Muscle of back (tissue), 11 donors: ENCODE measurements around the gene PLCG2. TPM values are rescaled to one million over a fixed set of nuclear protein-coding genes. Genes with fewer than 3 reads are reported as not detected.
A peak's percentile ranks its signal among the peaks of the same experiment; 100 is the strongest.
"Not testable (repeated sequence)": the region's sequence is repeated elsewhere in the genome, so short reads cannot be mapped to it uniquely, and the experiment has no call there.

Source experiments
- DNase-seq, 3 donors: peaks; one replicate each; pipeline versions ENCODE4 v3.0.0 to v3.0.0-alpha.2; 2013
- polyA plus RNA-seq, 10 donors: library from polyadenylated mRNA; unstranded; fragments of 120-200 nt; gene quantifications; one replicate each; pipeline ENCODE4 v1.2.1, GENCODE V29; 2013; ENCODE audit not compliant: insufficient read length in 10 of 10

The PLCG2 gene
- polyA plus RNA-seq, 10 donors: 4.7 to 9.6 (median 6.9) TPM

DNA sequence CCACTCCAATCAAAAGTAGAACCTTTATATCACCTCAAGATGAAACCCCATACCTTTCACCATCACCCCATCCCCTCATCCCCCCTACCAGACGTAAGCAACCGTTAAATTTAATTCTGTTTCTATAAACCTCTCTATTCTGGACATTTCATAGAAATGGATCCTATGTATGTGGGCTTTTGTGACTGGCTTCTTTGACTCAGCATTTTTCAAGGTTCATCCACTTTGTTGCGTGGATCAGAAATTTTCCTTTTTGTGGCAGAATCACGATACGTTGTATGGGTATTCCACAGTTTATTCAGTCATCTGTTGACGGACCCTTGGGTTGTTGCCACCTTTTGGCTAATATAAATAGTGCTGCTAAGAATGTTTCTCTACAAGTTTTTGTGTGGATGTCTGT is 8.6 kb downstream of the PLCG2 start:
- DNase-seq: no peak

DNA sequence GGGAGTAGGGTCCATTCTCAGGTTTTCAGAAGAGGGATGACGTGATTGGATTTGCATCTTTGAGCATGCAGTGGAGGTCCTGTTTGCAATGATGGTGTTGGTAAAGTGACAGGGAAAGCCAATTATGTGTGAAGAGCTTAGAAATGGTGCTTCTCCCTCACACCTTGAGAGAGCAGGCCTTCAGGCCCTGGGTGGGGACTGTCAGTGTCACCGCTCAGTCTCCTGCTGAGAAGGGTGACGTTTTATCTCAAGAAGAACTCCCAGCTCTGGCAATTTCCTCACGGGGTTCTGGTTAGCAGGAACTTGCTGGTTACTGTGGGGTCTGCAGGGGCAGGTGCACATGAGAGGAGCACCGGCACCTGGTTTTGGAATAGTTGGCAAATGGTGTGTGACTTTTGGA is 11.2 kb downstream of the PLCG2 start:
- no peak for DNase-seq

GRCh38 chr16:81790830-81791435 is 11.8 kb downstream of the PLCG2 start:
- DNase-seq: no peak

GRCh38 chr16:81792828-81793227 is 13.7 kb downstream of the PLCG2 start:
- DNase-seq: no peak

DNA sequence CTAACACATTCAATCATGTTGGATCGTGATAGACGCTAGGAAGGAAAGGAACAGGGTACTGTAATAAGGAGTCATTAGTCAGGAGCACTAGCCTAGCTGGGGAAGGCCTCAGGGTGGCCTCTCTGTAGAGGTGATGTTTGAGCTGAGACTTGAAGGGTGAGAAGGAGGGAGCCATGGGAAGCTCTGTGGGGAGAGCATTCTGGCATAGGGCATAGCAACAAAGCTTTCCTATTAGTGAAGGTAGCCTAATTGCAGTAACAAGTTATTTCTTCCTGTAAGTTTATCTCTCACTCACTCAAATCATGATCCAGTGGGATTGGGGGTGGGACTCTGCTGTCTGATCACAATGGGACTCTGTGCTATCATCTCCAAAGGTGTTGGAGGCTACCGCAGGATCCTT is 16.1 kb downstream of the PLCG2 start:
- no peak for DNase-seq

- no peak for DNase-seq
These were observed 16.9 kb downstream of the PLCG2 start for GRCh38 chr16:81796035-81796434.

DNA sequence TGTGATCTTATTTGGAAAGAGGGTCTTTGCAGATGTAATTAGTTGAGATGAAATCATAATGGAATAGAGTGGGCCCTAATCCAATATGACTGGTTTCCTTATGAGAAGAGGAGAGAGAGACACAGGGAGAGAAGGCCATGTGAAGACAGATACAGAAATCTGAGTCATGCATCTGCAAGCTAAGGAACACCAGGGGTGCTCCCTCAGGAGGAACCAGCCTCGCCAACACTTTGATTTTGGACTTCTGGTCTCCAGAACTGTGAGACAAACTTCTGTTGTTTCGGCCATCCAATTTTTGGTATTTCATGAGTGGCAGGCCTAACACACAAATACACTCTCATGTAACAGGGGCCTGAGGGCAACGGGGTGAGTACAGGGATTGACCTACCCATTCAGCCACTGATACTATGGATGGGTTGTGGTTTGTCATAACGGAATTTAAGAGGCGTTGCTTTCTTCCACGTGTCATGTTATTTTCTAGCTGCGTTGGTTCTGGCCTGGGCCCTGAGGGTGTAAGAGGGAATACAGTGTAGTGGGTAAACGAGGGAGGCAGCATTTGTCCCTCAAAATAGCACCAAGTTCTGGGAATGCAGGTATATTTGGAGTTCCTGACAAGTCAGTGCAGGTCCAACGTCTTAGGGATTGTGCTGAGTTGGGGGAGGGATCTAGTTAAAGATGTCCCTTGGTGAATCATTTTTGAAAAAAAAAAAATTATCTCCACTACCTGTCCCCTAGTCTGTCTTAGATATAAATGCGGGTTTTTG is 17.7 kb downstream of the PLCG2 start:
- no peak for DNase-seq

GRCh38 chr16:81797443-81797842 is 18.4 kb downstream of the PLCG2 start:
- no peak for DNase-seq

DNA sequence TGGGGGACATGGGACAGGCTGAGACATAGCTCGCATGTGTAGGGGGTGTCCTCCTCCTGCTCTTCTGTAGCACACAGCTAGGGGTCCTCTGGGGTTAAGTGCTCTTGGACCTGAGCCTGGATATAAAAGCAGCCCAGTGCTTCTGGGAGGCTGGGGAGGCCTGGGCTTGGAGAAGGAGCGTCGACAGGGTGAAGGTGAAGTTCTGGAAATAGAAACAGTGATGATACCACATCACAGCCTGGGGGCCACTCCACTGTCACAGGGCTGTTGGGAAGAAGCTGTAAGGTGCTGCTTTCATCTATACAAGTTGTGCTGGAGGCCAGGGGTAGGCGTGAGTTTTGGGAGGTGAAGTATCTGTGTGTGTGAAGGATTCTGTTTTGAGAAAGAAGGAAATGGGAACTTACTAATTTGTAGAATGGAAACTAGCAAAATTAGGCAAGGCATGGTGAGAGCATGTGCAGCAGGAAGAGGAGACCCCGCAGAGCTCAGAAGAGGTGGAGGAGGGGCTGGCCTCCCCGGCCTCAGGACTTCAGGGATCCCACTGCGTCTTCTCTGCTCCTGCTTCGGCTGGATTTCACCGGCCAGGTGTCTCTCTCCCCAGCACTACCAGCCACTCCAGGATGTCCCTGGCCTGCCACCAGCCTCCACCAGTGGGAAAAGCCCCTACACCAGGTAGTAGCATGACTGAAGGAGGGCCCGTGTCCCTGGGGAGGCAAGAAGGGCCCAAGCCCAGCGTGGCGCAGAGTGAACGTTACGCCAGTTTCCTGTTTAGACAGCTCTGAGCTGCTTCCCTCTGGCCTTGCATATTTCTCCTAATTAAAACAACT is 19.4 kb downstream of the PLCG2 start:
- DNase-seq: peak in 1 of 3 donors; percentile 17

GRCh38 chr16:81799138-81799504 is 20.0 kb downstream of the PLCG2 start:
- no peak for DNase-seq

- not testable (repeated sequence) for DNase-seq
These were observed 22.6 kb downstream of the PLCG2 start for GRCh38 chr16:81801724-81802123.

- DNase-seq: no peak
These were observed 24.2 kb downstream of the PLCG2 start for GRCh38 chr16:81803332-81803731.

DNA sequence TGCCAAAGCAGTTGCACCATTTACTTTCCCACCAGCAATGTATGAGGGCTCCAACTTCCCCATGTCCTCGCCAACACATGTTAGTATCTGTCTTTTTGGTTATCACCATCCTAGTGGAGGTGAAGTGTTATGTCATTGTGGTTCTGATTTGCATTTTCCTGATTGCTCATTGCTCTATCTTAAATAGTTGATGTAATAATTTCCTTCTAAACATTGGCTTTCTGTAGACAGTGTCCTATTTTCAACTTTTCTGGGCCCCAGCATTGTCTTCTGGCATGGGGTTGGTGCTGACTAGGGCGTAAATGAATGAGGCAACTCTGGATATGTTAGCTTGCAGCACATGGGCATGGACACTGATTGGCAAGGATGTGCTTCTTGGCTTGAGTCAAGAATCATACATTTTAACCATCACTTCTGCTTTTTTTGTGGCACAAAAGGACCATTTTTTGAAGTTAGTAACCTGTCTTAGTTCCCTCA is 25.1 kb downstream of the PLCG2 start:
- DNase-seq: no peak

DNA sequence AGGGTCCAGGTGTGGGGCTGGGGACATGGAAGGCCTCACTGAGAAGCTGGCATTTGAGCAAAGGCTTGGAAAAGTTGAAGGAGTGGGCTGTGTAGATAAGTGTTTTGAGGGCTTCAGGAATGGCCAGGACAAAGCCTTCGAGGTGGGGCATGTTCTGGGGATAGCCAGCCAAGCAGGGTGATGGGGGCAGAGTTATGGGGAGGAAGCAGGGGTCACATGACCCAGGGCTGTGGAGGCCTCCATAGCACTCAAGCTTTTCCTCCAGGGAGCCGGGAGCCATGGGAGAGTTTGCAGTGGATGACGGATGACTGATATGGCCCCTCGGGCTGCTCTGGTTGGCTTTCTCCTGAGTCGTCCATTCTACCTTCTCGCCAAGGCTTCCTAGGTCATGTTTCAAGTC is 27.6 kb downstream of the PLCG2 start:
- no peak for DNase-seq

DNA sequence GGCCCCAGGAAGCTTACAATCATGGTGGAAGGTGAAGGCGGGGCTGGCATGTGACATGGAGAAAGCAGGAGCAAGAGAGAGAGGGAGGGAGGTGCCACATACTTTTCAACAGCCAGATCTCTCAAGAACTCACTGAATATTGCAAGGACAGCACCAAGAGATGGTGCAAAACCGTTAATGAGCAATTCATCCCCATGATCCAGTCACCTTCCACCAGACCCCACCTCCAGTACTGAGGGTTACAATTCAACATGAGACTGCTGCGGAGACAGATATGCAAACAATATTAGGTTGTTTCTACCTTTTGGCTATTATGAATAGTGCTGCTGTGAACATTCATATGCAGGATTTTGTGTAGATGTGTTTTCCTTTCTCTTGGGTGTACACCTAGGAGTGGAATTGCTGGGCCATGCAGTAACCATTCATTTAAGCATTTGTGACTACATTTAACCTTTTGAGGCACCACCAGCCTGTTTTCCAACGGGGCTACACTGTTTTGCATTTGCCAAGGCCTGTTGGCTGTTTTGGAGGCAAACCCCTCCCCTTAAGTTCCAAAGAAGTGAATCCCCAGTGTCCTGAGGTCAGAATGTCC is 28.8 kb downstream of the PLCG2 start:
- DNase-seq: no peak

DNA sequence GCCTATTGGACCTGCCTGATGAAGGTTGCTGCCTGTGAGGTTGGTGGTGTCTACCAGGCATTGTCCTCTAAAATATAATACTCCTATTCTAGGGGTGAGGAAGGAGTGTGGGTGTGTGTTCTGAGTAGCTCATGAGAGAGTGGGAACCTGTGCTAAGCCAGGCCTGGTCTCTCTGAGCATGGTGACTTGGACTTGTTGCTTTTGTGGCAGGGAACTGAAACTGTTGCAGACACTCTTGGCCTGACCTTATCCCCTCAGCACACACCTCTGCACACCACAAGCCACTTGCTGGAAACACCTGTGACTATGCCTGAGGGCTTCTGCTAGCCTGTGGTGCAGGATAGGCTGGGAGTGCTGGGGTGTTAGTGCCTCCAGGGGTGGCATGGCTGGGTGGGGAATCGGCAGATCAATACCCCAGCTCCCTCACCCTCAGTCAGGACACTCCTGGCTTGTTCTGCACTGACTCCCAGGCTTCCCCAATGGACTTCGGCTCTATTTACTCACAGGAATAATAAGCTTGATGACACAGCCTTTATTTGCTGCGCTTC is 29.9 kb downstream of the PLCG2 start:
- no peak for DNase-seq

- no peak for DNase-seq
These were observed 30.5 kb downstream of the PLCG2 start for GRCh38 chr16:81809567-81809966.

DNA sequence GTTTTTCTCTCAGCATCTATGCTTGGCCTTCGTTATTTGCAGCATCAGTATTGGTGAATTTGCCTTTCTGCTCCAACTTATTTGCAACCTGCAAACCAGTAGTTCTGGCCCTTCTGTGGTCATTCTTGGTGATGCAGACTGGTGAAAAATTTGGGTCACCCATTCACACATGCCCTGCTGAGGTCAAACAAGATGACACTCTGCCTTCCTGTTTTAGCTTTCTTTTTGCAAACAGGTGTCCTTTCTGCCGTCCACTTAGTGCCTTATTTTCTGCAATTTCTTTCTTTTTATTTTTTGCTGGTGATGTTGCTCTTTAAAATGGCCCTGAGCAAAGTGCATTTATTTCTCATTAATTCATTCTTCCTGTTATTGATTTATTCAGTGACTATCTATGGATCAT is 31.3 kb downstream of the PLCG2 start:
- no peak for DNase-seq

DNA sequence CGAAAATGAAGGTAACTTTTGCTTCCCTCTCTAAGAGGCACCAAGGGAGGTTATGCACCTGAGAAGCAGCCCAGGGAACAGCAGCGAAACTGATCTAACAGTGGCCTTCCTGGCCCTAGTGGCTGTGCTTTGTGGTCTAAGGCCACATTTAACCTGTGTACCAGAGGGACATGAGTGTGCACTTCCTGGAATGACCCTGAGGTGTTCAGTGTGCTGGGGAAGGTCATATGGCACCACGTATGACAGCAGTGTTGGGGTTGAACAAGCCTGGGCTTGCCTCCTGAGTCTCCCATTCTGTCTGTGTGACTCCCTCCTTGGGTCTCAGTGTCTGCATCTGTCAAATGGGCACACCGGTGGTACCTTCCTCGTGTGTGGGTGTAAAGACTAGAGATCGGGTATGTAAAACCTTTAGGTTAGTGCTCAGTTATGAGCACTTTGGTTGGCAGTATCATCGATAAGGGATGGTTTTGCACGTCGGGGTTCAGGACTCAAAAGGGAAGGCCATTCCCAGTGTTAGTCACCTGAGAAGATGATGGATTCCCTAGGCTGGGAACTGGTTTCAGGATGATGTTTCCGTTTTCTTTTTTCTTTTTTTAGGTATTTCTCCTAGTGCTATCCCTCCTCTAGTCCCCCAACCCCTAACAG is 31.9 kb downstream of the PLCG2 start:
- DNase-seq: no peak

- no peak for DNase-seq
These were observed 34.6 kb downstream of the PLCG2 start for GRCh38 chr16:81813648-81814047.

- no peak for DNase-seq
These were observed 35.8 kb downstream of the PLCG2 start for GRCh38 chr16:81814751-81815428.
